Lung microvascular endothelial cell (primary cell): ENCODE data around the gene DDX49. TPM values are rescaled to one million over a fixed set of nuclear protein-coding genes. Genes with fewer than 3 reads are reported as not detected.
A peak's percentile ranks its signal among the peaks of the same experiment; 100 is the strongest.

Experiments
- DNase-seq, 2 donors: peaks; one replicate each; pipeline versions ENCODE4 v3.0.0 to v3.0.0-alpha.2; 2010; ENCODE audit warnings: low read depth in 2 of 2
- total RNA-seq: library from RNA; depleted of rRNA; stranded (reverse); fragments of >200 nt; gene quantifications from 2 replicates; pipeline ENCODE4 v1.2.1, GENCODE V29; 2014

The DDX49 gene
- total RNA-seq, 1 donor from 2014 or later: 40.3 TPM

DNA sequence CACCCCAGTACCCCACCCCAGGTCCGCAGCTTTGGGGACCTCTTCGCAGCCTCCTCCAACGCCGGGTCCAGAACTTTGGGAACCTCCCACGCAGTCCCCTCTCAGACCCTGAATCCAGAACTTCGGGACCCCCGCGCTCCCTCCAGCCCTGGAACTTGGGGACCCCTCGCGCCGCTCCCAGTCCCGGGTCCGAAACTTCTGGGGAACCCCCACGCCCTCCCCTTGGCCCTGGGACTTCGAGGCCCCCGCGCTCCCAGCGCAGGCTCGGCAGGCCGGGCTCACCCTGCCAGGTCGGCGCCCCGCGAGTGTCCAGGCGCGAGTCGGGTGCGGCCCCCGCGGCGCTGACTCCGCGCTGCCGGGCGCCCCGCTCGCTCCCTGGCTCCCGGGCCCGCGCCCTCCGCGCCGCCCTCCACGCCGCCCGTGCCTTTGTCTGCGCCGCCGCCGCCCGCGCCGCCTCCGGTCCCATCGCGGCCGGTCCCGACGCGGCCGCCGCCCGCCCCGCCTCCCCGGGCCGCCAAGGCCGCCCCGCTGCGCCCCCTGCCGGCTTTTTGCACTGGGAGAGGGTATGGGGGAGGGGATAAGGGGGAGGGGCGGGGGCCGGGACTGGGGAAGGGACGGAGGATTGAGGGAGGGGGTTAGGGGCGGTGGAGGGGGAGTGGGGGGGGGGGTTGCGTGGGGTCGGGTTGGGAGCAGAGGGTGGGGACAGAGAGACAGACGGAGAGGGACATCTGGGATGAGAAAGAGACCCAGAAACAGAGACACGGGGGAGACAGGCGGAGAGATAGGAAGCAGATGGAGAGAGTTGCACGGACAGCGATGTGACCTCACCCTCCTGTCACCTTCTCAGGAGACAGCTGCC lies 21.5 kb downstream of the DDX49 start, which contains the start of gene HOMER3:
Gene HOMER3 (minus strand): TSS at position 449 of the 859 bp plus-strand sequence. CDS start 2,235 bp downstream, outside the sequence.
- DNase-seq: peak; percentile 55 to 77

DNA sequence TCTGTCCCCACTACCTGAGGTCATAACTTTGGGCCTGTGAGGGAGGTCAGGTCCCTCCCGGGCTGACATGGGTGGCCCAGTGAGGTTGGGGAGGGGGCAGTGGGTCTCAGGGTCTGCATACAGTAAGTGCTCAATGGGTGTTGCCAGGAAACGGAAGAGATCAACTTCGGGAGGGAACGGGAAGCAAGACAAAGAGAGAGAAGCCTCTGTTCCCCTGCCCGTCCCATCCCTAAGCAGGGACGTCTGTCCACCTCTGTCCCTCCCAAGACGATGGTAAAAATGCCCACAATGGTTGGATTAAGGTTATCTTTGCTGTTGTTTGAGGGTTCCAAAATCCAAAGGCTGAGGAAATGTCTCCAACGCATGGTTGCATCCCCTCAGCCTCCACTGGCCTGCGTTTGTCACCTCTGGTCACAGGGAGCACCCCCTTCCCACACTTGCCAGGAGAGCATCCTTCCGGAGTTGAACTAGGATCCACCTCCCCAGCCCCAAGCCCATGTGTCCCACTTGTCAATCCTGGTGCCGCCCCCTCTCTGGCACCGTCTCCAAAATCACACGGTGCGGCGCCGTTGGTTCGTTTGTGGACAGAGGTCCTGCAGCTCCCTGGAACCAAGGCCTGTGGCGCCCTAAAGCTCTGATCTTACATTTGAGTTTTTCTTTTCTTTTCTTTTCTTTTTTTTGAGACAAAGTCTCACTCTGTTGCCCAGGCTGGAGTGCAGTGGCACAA lies 22.3 kb downstream of the DDX49 start:
- peak in 1 of 2 donors; percentile 51 for DNase-seq

DNA sequence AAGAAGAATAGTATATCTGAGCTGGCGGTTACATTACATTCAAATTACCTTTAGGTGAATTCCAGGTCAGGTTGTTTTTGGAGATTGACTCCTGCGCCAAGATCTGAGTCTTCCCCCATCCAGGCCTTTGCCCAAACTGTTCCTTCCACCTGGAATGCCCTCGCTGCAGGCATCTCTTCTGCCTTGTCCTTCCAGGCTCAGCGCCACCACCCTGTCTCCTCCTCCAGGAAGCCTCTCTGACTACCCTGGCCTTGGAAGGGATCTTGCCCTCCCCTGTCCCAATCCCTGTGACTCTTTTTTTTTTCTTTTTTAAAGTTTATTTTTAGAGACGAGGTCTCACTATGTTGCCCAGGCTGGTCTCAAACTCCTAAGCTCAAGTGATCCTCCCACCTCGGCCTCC lies 23.2 kb downstream of the DDX49 start:
- DNase-seq: no peak

DNA sequence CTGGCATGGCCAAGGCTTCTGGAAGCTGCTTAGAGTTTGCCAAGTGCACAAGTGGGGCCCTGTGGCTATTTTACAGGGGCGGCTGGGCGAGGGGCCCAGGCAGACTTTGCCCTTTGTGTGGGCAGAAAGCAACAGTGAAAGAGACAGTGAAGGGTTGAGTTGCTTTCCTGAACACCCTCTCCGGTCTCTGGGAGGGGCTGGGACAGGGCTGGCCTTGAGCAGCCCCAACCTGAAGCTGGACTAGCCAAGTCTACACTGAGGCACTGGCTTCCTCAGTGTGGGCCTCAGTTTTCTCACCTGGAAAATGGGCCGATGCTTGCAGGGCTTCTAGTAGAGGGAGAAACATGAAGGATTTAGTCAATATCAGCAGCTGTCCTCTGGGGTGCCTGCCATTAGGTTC lies 23.9 kb downstream of the DDX49 start:
- no peak for DNase-seq

DNA sequence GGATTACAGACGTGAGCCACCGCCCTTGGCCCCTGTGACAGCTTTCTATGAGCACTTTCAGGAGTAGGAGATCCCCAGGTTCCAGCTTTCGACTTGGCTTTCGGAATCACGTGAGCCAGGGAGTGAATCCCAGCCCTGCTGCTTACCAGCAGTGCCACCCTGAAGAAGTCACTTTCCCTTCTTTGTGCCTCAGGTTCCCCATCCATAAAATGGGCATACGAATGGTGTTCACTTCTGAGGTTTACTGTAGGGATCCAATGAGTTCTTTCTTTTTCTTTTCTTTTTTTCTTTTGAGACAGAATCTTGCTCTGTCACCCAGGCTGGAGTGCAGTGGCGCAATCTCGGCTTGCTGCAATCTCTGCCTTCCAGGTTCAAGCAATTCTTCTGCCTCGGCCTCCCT lies 25.8 kb downstream of the DDX49 start:
- DNase-seq: no peak

DNA sequence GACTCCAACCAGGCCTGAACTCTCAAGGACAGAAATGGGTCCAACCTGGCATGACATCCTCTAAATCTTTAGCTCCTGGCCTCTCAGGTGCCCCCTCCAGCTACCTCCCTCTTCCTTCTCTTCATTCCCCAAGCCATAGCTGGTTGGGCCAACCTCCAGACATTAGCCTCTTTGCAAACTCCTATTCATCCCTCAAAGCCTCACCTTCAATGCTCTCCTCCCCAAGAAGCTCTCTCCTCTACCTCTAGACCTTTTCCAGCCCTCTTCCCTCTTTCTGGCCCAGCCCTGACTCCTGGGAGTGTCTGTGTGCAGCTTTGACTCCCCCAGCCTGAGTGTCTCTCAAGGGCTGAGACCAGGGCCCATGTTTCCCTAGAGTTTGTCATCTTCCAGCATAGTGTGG lies 26.8 kb downstream of the DDX49 start:
- no peak for DNase-seq

DNA sequence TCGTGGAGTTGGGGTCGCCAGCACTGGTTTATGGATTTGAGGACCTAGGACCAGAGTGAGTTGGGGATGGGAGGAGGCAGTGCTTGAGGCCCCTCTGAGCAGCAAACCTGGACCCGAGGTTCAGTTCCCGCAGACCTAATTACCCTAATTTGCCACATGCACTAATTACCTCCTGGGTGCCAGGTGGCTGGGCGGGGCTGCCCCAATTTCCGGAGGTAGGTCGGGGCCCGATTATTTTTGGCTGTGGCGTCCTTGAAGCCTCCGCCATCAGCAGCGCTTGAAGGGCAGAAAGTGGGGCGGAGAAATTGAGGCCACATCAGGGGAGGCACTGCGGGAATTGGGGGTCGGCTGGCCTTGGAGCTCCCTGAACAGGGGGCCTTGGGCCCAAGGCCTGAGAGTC lies 27.4 kb downstream of the DDX49 start:
- DNase-seq: no peak

DNA sequence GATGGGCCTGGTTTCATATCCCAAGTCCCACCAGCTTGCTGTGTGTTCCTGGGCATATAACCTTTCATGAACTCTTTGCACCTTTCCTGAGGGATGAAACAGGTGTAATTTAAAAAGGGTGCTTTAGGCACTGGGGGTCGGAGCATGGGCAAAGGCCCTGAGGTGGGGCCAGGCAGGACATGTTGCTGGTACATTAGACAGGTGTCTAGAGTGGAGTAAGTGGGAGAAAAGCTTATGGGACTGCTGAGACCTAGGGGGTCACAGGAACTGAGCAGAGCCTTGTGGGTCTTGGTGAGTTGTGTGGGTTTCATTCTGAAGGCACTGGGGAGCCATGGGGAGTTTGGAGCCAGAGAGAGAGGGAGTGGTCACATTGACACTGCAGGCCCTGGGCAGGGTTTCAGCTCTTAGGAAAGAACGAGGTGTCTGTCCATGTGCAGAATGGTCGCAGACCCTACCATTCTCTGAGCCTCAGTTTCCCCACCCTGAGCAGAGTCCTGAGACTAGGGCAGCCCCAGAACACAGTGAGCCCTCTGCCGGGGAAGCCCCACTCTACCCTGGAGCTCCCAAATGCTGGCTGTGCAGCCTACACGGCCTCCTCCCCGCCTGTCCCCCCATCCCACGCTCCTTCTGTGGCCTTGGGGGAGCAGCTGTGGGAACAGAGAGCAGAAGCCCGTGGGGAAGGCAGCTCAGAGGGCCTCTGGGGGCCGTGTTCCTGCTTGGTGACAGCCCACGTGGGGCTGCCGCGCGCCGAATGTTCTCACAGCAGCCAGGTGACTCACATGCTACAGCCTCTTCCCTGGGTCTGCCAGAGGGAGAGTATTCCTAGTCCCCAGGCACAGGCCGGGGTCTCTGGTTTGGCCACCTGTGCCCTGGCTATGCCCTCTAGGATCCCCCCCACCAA lies 28.8 kb downstream of the DDX49 start:
- DNase-seq: no peak

DNA sequence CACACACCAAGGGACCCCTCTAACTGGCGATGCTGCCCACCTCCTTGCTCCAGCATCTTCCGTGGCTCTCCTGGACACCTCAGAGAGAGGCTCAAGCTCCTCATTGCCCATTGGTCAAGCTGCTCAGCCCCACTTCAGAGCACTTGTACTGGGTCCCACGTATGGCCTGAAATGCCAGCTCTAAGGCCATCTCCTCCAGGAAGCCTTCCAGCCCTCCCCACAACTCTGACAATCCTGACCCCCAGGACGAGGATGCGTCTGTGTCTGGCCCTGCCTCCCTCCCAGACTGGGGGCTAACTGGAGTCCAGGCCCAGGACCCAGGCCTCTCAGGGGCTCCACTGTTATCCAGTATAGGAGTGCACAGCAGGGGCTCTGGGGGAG lies 29.5 kb downstream of the DDX49 start:
- no peak for DNase-seq

DNA sequence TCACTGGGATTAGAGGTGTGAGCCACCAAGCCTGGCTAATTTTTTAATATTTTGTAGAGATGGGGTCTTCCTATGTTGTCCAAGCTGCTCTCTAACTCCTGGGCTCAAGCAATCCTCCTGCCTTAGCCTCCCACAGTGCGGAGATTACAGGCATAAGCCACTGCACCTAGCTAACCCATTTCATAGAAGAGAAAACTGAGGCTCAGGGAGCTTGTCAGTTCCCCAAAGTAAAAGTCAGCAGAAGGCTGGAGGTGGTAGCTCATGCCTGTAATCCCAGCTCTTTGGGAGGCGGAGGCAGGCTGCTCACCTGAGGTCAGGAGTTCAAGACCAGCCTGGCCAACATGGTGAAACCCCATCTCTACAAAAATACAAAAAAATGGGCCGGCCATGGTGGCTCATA lies 30.3 kb downstream of the DDX49 start:
- no peak for DNase-seq

DNA sequence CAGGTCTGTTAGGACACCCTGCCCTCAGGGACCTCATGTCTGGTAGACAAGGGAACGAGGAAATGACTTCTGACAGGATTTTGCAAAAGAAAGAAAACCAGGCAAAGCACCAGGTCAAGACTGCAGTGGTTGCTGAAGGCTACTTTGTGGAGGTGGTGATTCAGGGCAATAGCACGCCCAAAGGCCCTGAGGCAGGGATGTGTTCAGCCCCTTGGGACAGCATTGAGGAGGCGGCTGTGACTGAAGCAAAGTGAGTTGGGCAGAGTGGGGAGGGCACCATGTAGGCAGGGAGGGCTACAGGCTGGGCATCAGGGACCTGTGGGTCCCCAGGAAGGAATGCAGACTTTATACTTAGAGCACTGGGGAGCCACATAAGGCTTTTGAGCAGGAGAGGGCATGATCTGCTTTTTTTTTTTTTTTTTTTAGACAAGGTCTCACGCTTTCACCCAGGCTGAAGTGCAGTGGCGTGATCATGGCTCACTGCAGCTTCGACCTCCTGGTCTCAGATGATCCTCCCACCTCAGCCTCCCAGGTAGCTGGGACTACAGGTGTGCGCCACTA lies 32.3 kb downstream of the DDX49 start:
- no peak for DNase-seq

DNA sequence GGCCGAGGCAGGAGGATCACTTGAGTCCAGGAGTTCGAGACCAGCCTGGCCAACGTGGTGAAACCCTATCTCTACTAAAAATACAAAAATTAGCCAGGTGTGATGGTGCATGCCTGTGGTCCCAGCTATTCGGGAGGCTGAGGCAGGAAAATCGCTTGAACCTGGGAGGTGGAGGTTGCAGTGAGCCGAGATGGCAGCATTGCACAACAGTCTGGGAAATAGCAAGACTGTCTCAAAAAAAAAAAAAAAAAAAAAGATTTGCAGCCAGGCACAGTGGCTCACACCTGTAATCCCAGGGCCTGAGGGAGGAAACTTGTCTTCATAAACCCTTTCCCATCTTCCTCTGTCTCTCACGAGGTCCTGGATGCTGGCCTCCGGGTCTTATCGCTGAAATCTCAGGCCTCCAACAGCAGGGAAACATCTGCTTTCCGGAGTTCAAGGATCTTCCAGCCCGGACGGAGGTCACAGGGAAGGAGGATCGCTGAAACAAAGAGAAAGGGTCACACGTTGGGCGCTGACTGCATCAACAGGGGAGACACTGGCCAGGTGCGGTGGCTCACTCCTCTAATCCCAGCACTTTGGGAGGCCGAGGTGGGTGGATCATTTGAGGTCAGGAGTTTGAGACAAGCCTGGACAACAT lies 33.0 kb downstream of the DDX49 start:
- DNase-seq: peak; percentile 74 to 76

DNA sequence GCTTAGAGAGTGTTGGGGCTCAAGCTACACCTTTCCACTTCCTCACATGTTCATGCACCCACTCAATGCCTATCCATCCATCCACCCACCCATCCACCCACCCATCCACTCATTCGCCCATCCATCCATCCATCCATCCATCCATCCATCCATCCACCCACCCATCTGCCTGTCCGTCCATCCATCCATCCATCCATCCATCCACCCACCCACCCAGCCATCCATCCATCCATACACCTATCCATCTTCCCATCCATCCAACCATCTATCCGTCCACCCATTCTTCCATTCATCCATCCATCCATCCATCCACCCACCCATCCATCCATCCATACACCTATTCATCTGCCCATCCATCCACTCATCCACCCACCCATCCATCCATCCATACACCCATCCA lies 34.6 kb downstream of the DDX49 start:
- DNase-seq: no peak

DNA sequence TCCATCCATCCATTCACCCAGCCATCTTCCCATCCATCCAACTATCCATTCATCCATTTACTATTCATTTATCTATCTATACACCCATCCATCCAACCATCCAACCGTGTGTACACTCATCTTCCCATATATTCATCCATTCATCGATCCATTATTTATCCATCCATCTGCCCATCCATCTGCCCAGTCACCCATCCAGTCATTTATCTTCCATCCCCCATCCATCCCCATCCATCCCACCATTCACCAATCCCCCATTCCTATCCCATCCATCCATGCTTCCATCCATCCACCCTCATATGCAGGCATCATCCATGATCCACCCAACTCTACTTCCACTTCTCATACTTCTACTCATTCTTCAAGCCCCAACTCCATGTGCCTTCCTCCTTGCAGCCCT lies 35.5 kb downstream of the DDX49 start:
- DNase-seq: no peak

DNA sequence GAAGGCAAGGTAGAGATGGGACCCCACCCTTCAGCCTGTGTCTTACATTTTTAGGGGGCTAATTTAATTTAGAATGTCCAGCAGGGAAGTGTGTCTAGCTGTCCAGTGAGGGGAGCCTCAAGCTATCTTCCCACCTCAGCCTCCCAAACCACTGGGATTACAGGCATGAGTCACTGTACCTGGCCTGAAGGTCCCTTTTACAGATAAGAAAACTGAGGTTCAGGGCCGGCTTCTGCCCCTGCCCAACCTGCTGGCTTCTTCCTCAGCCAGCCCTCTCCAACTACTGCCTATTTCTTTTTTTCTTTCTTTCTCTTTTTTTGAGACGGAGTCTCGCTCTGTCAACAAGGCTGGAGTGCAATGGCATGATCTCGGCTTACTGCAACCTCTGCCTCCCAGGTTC lies 40.9 kb downstream of the DDX49 start:
- no peak for DNase-seq

DNA sequence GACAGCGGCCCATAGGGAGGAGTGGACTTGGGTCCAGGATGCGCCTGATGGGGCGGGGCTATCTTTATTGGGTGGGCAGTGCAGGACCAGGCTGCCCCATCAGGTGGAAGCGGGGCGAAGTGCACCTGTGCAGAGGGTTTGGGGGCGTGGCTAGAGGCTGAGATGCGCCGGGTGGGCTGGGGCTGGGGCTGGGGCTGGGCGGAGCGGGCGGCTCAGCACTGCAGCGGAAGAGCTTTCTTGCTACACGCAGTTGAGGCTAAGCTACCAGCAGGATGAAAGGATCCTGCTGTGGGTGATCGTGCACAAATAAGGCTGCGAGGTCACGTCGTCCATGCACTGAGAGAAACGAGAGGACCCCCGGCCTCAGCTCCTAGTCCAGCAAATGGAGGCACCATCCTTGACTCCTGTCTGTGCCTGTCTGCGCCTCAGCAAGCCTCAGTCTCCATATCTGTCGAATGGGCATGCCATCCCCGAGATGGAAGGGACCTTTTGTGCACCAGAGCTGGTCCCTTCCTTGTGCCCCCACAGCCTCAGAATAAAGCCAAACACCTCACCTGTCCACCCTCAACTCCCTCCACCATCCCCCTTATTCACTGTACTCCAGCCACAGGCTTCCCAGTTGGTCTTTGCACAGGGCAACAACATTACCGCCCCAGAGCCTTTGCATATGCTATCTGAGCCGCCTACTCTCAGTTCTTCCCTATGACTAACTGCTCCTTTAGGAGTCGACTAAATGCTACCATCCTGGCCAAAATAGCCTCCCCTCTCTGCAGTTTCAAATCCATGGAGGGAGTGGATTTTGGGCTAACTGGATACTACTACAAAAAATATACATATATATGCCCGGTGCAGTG lies 42.5 kb downstream of the DDX49 start:
- no peak for DNase-seq

DNA sequence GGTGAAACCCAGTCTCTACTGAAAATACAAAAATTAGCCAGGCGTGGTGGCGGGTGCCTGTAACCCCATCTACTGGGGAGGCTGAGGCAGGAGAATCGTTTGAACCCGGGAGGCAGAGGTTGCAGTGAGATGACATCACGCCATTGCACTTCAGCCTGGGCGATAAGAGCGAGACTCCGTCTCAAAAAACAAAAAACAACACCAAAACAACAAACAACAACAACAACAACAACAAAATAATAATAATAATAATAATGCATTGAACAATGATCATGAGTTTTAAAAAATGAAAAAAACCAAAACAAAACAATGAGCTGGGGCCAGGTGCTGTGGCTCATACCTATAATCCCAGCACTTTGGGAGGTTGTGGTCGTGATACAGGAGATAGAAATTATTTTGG lies 44.6 kb downstream of the DDX49 start:
- no peak for DNase-seq

DNA sequence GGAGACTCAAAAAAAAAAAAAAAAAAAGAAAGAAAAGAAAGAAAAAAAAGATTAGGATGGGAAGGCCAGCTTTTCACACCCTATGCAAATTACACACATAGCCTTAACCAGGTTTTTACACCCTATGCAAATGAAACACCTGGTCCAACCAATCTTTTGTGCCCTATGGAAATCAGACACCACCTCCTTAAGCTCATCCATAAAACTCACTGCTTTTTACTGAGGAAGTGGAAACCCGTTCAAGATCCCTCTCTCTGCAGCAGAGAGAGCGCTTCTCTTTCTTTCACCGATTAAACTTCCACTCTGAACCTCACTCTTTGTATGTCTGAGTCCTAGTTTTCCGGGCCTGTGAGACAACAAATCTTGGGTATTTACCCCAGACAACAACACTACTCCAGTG lies 46.8 kb downstream of the DDX49 start:
- no peak for DNase-seq

DNA sequence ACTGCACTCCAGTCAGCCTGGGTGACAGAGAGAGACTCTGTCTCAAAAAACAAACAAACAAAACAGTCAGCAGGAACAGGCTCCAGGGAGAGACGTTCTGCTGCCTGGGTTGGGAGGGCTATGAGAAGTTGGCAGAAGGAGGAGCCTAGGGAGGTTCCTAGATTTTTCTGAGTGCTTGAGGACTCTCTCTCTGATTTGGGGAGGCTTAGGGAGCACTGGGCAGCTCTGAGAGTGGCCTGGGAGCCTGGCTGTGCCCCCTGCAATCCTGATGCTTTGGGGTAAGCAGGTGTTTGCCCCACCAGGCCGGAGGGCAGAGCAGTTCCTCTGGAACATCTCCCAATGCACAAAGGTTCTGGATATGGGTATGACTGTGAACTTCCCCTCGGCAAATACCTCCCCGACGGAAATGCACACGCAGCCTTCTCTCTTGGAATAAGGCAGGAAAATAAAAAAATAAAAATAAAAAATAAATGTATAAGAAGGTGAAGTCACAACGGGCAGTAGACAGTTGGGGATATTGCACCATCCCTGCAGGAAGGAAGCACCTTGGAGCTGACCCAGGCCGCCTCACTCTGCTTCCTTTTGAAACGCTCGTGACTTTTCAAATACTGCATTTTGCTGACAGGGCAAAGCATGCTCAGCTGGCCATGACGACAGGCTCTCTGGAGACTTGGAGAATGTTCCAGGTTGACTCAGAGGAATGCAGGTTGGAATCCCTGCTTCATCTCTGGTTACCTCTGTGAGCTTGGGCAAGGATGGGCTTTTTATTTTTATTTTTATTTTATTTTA lies 48.0 kb downstream of the DDX49 start:
- DNase-seq: peak; percentile 86 to 93
